Measurements from ENCODE around the gene PXT1.

PXT1 gene

DNA sequence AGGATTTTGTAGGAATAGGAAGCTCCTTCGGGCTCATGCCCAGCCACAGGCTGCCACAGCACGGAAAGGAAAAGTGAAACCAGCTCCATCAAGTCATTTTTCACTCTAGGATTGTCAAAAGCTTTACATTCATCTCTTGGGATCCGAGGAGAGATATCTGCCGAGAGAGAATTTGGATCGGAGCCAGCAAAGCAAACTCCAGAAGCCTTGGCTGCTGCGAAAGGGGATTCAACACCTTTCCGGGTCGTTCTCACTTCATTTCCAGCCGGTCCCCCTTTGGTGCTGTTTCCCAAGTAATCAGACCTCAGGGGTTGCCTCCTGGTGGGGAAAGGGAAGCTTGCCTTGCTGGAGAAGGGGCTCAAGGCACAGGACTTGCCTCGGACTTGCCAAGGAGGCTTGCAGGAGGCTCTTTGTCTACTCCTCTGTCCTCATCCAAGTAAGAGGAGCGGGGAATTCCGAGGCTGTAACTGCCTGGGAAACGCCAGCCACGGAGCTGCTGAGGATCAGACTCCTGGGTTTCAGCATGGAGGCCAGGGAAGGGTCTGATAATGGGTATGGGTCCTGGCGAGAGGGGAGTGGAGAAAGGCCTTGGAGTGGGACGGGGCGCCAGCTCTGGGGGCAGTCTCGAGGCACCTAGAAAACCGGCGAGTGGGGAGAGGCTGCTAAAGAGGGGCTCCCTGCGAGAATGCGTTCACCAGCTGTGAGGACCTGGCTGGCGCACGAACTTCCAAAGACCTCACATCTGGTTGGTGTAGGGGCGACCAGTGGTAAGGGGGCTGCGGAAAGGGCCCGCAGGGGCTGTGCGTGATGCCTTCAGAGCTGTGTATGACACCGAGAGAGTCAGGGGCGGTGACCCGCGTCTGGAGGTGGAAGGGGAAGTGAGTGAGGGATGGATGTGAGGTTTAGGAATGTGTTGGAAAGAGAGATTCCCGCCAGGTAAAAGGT lies 55.9 kb downstream of the PXT1 start:
- Mint-ChIP-seq H3K27me3 (peaks cover 45% of the 10 kb centered on the region), H3K27ac (peak overlapping the region; percentile 46 to 93), H3K9me3 (no peaks in the 10 kb centered on the region), H3K4me3 (peak overlapping the region; percentile 82 to 83), H3K4me1 (peaks cover 40% of the 10 kb centered on the region)
- ATAC-seq = peak; percentile 69
- DNase-seq = peak; percentile 19 to 21

DNA sequence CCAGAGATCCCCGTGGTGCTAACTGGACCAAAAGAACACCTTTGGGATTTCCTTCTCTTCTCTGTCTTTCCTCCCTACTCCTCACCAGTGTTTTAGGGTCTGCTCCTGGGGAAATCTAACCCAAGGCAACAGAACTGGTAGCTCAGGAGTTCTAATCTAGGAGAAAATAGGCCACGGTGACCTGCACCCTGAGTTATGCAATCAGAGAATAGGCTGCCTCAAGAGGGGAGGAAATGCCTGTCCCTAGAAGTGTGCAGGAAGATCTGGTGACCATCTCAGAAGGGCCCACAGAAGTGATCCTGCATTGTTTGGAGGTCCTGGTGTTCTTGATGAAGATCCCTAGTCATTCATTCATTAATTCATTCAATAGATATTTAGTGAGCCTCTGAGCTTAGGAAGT lies 58.6 kb downstream of the PXT1 start:
- ATAC-seq = no peak
- peaks cover 40% of the 10 kb centered on the region for H3K4me1 Mint-ChIP-seq
- no peak overlapping the region for H3K4me3 Mint-ChIP-seq

GRCh38 chr6:36383606-36384005 lies 59.0 kb downstream of the PXT1 start:
- ATAC-seq (peak; percentile 52), DNase-seq (no peak)
- peaks cover 40% of the 10 kb centered on the region for H3K4me1 Mint-ChIP-seq
- no peaks in the 10 kb centered on the region for H3K9me3 Mint-ChIP-seq
- no peak overlapping the region for H3K4me3 Mint-ChIP-seq
- no peak overlapping the region for H3K27ac Mint-ChIP-seq
- peaks cover 30% of the 10 kb centered on the region for H3K27me3 Mint-ChIP-seq

More for the DNA sequence above, 58.6 kb downstream of the PXT1 start:
- Mint-ChIP-seq H3K9me3 (no peaks in the 10 kb centered on the region), H3K27ac (no peak overlapping the region), H3K27me3 (peaks cover 31% of the 10 kb centered on the region)
- no peak for DNase-seq

- H3K9me3 Mint-ChIP-seq = no peaks in the 10 kb centered on the region
- H3K4me3 Mint-ChIP-seq = no peak overlapping the region
- no peak for ATAC-seq
- H3K27ac Mint-ChIP-seq = peak overlapping the region in 1 of 2 donors; percentile 49
- peaks cover 34% of the 10 kb centered on the region for H3K4me1 Mint-ChIP-seq
- no peak for DNase-seq
- H3K27me3 Mint-ChIP-seq = peaks cover 24% of the 10 kb centered on the region
These were observed 59.7 kb downstream of the PXT1 start for GRCh38 chr6:36382976-36383375.

- Mint-ChIP-seq H3K27me3 (peaks cover 13% of the 10 kb centered on the region), H3K4me1 (peaks cover 21% of the 10 kb centered on the region), H3K27ac (no peak overlapping the region), H3K4me3 (no peak overlapping the region), H3K9me3 (no peaks in the 10 kb centered on the region)
- ATAC-seq (no peak), DNase-seq (no peak)
These were observed 60.9 kb downstream of the PXT1 start for GRCh38 chr6:36381502-36382389.

DNA sequence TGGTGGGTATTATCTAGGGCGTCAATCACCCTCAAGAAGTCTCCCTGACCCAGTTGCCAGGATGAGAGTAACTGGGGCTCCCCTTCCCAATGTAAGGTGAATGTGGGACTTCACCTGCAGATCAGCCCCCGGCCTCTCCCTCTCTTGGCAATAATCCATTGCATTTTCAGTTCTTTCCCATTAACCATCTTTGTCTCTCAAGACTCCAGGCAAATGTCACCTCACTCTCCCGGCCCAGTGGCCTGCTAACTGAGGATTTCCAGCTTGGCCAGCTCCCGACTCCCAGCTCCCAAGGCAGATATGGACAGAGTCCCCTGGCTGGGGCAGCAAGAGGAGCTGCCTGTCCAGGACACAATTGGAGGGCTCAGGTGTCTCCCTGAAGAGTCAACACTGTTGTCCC lies 62.5 kb downstream of the PXT1 start:
- H3K27ac Mint-ChIP-seq = peak overlapping the region in 1 of 2 donors; percentile 56

DNA sequence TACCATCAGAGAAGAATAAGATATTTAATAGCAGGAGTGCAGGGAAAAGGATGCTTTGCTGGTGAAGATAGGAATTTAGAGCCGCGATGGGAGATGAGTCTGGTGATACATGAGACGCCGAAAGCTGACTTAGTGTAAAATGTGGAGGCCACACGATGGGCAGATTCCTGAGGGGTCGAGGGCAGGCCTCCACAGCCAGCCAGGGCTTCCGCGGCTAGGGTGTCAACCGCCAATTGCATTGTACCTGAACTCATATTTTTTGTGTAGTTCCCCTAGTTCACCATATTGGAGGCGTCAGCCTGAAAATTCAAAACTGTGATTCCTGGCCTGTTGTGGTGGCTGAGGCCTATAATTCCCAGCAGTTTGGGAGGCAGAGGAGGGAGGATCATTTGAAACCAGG lies 63.7 kb downstream of the PXT1 start:
- Mint-ChIP-seq H3K27ac (no peak overlapping the region), H3K4me1 (peaks cover 5% of the 10 kb centered on the region), H3K9me3 (no peaks in the 10 kb centered on the region), H3K27me3 (no peaks in the 10 kb centered on the region), H3K4me3 (no peak overlapping the region)
- no peak for DNase-seq
- ATAC-seq = no peak

More for the DNA sequence above, 62.5 kb downstream of the PXT1 start:
- ATAC-seq = no peak
- Mint-ChIP-seq H3K4me1 (peaks cover 8% of the 10 kb centered on the region), H3K4me3 (no peak overlapping the region), H3K9me3 (no peaks in the 10 kb centered on the region), H3K27me3 (no peaks in the 10 kb centered on the region)
- no peak for DNase-seq

DNA sequence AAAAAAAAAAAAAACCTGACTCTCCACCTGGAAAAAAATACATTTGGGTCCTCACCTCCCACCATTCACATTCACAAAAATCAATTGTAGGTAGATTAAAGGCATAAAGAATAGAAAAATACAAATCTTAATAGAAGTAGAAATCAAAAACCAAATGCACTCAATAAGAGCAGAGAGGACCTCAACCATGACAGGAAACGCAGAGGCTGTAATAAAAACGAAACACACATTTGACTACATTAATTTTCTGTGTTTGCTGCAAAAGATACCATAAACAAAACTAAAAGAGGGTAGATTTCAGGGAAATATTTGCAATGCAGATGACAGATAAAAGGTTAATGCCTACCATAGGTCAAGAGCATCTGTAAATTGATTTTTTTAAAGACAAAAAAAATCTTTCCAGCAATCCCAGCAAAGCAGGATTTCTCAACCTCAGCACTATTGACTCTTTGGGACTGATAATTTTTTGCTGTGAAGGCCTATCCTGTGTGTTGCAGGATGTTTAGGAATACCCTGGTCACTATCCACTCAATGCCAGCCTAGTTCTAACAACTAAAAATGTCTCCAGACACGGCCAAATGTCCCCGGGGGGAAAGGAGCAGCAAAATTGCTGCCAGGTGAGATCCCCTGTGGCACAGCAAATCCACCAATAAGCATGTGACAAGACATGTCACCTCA lies 64.3 kb downstream of the PXT1 start:
- H3K4me1 Mint-ChIP-seq = no peaks in the 10 kb centered on the region
- no peaks in the 10 kb centered on the region for H3K9me3 Mint-ChIP-seq
- no peaks in the 10 kb centered on the region for H3K27me3 Mint-ChIP-seq
- H3K27ac Mint-ChIP-seq = peak overlapping the region in 1 of 2 donors; percentile 1
- DNase-seq (no peak), ATAC-seq (no peak)
- H3K4me3 Mint-ChIP-seq = no peak overlapping the region

GRCh38 chr6:36377594-36377993 lies 65.1 kb downstream of the PXT1 start:
- Mint-ChIP-seq H3K4me1 (no peaks in the 10 kb centered on the region), H3K27me3 (no peaks in the 10 kb centered on the region), H3K27ac (no peak overlapping the region), H3K4me3 (no peak overlapping the region), H3K9me3 (no peaks in the 10 kb centered on the region)
- DNase-seq (no peak), ATAC-seq (no peak)

DNA sequence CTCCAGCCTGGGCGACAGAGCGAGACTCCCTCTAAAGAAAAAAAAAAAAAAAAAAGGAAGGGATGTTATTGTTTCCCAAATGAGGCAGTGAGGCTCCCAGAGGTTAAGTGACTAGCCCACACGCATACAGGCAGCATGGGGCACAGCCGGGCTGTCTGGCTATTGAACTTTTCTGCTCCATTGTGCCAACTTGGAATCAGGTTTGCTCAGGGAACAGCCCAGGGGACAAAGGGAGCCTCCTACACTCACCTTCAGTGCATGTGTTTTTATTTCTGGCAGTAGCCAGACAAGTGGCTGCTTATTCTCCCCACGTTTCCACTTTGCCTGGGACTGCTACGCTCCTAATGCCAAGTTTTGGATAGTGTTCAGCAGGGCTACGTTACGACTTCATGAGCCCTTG lies 65.9 kb downstream of the PXT1 start:
- no peaks in the 10 kb centered on the region for H3K9me3 Mint-ChIP-seq
- H3K4me1 Mint-ChIP-seq = no peaks in the 10 kb centered on the region
- no peak overlapping the region for H3K27ac Mint-ChIP-seq
- ATAC-seq = no peak
- no peak overlapping the region for H3K4me3 Mint-ChIP-seq
- no peaks in the 10 kb centered on the region for H3K27me3 Mint-ChIP-seq
- no peak for DNase-seq

GRCh38 chr6:36376183-36376582 lies 66.5 kb downstream of the PXT1 start:
- Mint-ChIP-seq H3K4me1 (no peaks in the 10 kb centered on the region), H3K9me3 (no peaks in the 10 kb centered on the region), H3K27ac (no peak overlapping the region), H3K4me3 (no peak overlapping the region), H3K27me3 (no peaks in the 10 kb centered on the region)
- ATAC-seq (no peak), DNase-seq (no peak)

DNA sequence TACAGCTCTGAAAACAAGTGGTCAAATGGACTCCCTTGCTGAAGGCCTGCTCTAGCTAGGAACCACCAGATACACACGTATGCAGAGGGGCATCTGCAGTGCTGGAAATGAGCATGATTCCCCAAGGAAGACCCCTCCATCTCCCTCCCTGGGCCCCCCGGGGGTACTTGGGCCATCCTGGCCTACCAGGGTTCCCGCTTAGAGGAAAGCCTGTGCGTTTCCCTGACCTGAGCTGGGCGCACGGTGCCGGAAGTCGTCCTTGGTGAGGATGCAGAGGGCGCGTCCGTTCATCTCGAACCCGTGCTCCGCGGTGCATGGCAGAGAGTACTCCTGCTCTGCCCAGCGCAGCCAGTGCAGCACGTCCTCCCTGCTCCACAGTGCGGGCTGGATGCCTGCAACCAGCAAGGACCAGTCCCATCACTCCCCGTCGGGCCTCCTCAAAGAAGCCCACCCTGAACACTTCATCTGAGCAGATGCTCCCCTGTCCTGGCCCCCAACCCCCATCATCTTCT lies 67.0 kb downstream of the PXT1 start:
- Mint-ChIP-seq H3K9me3 (no peaks in the 10 kb centered on the region), H3K4me1 (no peaks in the 10 kb centered on the region), H3K27me3 (no peaks in the 10 kb centered on the region), H3K4me3 (no peak overlapping the region), H3K27ac (no peak overlapping the region)
- ATAC-seq = no peak
- no peak for DNase-seq

DNA sequence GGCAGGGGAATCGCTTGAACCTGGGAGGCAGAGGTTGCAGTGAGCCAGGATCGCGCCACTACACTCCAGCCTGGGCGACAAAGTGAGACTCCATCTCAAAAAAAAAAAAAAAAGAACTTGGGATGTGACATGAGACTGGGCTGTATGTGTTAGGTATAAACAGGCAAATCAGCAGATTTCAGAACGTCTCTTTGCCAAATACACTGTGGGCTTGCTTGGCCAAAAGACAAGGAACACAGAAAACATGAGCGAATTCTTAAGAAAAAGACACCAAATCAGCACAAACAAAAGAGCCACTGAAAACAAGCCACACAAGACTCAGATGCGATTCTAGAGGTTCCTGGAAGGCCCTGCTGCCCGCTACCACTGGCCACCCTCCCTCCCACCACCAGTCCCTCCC lies 67.7 kb downstream of the PXT1 start:
- ATAC-seq = no peak
- Mint-ChIP-seq H3K4me3 (no peak overlapping the region), H3K9me3 (no peaks in the 10 kb centered on the region), H3K4me1 (no peaks in the 10 kb centered on the region), H3K27me3 (no peaks in the 10 kb centered on the region), H3K27ac (no peak overlapping the region)
- no peak for DNase-seq

- Mint-ChIP-seq H3K27ac (no peak overlapping the region), H3K9me3 (no peaks in the 10 kb centered on the region), H3K27me3 (no peaks in the 10 kb centered on the region), H3K4me1 (no peaks in the 10 kb centered on the region), H3K4me3 (no peak overlapping the region)
- ATAC-seq (no peak), DNase-seq (no peak)
These were observed 68.5 kb downstream of the PXT1 start for GRCh38 chr6:36374194-36374593.

- H3K27ac Mint-ChIP-seq = no peak overlapping the region
- H3K4me3 Mint-ChIP-seq = no peak overlapping the region
- no peaks in the 10 kb centered on the region for H3K4me1 Mint-ChIP-seq
- ATAC-seq = no peak
- no peaks in the 10 kb centered on the region for H3K9me3 Mint-ChIP-seq
- H3K27me3 Mint-ChIP-seq = no peaks in the 10 kb centered on the region
- DNase-seq = no peak
These were observed 69.2 kb downstream of the PXT1 start for GRCh38 chr6:36373368-36374019.

Data from stimulated activated naive CD8-positive, alpha-beta T cell treated with anti-CD3 and anti-CD28 coated beads, Interleukin-15, amount 100 ng/mL, for 72 hours (primary cell).